ENCODE data around the gene PLA2G2F.

The PLA2G2F gene, protein sequence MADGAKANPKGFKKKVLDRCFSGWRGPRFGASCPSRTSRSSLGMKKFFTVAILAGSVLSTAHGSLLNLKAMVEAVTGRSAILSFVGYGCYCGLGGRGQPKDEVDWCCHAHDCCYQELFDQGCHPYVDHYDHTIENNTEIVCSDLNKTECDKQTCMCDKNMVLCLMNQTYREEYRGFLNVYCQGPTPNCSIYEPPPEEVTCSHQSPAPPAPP

DNA sequence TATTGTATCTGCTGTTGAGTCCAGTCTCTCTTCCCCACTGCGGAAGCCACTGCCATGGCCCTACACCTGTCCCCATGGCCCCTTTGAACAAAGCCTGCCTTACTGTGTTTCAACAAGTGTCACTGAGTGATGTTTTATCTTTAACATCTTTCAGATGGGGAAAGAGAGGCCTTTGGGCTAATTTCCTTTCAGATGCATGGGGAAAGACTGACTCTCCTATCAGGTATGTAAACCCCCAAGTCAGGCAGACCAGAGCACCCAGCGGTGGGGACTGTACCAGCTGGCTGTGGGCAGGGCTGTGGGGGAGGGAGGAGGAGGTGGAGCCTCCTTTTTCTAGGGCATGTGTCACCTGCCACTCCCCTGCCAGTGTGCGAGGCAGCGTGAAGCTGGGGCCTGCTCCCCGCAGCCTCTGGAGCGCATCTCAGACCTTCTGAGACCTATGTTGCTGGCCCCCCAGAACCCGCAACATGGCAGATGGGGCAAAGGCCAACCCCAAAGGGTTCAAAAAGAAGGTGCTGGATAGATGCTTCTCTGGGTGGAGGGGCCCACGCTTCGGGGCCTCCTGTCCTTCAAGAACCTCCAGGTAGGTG is at the start of gene PLA2G2F:
PLA2G2F (plus strand) TSS at position 363 of the 590 bp plus-strand sequence; CDS start at position 468, 105 bp downstream.
- no peak for DNase-seq (ENCODE audit: low read depth)

DNA sequence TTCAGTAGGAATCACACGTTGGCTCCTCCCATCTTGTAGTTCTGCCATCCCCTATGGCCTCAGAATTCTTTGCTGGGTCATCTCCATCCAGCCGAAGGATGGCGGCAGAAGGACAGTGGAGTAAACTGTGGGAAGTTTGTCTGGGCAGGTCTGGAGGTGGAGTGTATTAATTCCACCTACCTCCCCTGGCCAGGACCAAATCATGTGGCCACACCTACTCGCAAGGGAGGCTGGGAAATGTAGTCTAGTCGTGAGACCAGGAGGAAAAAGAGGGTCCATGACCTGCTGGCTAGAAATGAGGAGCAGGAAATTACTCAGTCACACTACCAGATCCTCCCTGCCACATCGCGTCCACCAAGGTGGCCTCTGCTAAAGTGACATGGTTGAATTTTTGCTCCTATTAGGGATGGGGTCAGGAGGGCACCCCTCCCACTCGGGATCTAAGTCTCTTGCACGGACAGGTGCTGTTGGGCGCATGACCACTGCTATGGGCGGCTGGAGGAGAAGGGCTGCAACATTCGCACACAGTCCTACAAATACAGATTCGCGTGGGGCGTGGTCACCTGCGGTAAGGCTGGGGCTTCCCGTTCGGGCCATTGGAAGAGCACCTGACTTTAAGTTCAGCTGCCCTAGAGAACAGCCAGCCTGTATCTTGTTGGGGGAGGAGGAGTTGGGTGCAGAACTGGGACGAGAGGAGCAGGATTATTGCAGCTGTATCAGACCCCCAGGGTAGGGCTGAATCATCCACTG is 49.6 kb upstream of the PLA2G2F start:
- no peak for DNase-seq (ENCODE audit: low read depth)

DNA sequence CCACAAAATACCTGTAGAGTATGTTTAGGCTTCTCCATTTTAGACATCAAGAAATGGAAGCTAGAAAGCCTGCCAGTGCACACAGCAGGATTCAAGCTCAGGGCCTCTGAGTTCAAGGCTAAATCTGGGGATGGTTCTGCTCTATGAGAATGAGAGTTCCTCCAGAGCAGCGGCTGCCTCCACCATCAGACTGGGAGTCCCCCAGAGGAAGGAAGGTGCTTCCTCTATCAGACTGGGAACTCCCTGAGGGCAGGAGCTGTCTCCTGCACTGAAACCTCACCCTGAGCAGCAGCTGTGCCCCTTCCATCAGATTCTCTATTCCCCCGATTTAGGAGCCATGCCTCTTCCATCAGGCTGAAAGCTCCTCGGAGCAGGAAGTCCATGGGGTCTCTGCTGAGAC is 49.0 kb upstream of the PLA2G2F start:
- no peak for DNase-seq (ENCODE audit: low read depth)

DNA sequence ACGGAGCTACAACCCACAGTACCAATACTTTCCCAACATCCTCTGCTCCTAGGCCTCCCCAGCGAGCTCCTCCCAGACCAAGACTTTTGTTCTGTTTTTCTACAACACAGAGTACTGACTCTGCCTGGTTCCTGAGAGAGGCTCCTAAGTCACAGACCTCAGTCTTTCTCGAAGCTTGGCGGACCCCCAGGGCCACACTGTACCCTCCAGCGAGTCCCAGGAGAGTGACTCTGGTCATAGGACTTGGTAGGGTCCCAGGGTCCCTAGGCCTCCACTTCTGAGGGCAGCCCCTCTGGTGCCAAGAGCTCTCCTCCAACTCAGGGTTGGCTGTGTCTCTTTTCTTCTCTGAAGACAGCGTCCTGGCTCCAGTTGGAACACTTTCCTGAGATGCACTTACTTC is 48.5 kb upstream of the PLA2G2F start:
- DNase-seq (ENCODE audit: low read depth): no peak

DNA sequence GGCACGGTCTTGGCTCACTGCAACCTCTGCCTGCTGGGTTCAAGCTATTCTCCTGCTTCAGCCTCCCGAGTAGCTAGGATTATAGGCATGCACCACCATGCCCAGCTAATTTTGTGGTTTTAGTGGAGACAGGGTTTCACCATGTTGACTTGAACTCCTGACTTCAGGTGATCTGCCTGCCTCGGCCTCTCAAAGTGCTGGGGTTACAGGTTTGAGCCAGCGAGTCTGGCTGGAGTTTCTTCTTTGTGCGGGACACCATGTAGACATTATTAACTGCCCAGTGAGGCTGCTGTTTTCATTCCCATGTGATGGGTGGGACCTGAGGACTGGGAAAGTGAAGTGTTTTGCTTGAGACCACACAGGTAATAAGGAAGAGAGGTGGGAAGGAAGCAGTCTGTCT is 45.8 kb upstream of the PLA2G2F start:
- no peak for DNase-seq (ENCODE audit: low read depth)

DNA sequence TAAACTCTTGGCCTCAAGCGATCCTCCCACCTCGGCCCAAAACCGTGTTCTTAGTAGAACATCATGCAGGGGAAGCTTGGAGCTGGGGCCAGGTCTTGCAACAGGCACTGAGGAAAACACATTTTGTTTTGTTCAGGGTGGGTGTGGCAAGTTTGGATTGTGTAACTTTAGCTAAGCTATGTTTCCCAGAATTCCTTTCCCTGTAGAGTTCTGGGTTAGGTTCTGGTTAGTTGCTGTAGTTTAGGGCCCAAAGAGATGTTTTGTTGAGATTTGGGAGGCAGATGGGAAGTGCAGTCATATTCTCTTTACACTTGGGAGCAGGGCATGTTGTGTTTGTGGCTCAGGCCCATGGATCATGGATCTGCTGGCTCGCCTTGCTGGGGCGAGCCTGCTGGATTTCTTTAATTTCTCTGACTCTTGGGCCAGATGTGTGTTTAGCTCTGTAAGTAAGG is 45.2 kb upstream of the PLA2G2F start:
- peak; percentile 4 for DNase-seq (ENCODE audit: low read depth)

DNA sequence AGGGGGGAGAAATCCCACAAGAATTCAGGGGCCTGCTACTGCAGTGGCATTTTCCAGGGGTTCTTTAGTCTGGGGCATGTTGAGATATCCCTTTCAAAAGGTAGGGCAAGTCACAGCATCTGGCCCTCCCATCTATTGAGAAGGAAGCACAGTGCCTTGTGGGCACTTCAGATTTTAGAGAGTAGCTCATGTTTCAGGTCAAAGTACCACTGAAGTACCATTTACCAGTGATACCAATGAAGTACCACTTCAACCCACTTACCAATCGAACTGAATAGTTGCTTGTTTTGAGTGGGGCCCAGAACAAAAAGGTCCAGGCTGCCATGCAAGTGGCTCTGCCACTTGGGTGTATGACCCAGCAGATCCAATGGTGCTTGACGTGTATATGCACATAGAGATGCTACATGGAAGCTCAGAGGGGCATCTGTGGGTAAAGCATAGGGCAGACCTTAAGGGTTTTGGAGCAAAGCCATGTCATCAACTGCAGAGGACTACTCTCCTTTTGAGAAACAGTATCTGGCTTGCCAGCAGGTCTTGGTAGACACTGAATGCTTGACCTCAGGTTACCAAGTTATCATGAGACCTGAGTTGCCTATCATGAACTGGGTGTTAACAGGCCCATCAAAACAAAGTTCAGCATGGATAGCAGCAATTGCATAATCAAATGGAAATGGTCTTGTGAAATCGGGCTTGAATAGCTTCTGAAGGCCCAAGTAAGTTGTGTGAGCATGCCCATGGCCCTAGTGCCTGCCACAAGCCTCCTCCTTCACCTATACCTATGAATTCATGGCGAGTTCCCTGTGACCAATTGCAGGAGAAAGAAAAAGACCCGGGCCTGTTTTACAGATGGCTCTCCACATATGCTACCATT is 43.3 kb upstream of the PLA2G2F start:
- no peak for DNase-seq (ENCODE audit: low read depth)

DNA sequence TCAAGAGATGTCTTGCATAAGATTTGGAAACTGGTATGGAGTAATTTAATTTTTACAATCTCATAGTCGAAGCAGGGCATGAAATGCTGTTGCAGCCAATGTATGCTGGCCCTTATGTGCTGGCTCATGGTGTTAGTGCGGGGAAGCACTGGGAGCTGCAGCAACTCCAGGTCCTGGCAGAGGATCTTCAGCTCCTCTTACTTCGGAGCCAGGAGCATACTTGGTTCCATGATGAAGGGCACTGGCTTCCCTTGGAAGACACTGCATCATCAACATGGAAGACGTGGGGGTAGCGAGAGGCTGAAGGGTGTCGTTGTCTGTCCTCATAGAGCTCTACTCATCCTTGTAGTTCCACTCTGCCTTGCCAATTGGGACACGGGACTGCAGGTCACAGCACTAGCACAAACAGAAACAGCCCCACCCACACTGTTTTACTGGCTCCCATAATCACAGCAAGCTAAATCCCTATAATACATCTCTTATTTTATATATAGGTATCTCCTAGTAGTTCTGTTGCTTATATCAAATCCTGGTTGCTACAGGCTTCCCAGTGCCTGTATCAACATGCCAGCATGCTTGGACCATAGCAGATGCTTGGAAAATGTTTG is 42.2 kb upstream of the PLA2G2F start:
- DNase-seq (ENCODE audit: low read depth): no peak

DNA sequence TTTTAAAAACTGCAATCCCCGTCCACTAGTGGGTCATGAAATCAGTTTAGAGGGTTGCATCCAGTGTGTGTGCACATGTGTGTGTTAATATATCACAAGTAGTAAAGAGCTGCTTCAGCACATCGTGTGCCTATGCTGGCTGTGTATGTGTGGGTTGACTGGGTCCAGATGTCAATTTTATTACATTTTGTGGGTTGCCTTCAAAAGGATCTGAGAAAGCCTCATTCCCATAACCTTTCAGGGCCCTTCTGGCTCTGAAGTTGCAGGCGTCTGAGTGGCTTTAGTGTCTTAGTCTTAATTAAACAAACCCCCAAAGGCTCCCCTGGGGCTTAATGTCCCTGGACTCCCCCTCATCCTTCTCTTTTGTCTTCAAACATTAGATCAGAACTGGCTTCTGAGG is 39.6 kb upstream of the PLA2G2F start:
- DNase-seq (ENCODE audit: low read depth): no peak

DNA sequence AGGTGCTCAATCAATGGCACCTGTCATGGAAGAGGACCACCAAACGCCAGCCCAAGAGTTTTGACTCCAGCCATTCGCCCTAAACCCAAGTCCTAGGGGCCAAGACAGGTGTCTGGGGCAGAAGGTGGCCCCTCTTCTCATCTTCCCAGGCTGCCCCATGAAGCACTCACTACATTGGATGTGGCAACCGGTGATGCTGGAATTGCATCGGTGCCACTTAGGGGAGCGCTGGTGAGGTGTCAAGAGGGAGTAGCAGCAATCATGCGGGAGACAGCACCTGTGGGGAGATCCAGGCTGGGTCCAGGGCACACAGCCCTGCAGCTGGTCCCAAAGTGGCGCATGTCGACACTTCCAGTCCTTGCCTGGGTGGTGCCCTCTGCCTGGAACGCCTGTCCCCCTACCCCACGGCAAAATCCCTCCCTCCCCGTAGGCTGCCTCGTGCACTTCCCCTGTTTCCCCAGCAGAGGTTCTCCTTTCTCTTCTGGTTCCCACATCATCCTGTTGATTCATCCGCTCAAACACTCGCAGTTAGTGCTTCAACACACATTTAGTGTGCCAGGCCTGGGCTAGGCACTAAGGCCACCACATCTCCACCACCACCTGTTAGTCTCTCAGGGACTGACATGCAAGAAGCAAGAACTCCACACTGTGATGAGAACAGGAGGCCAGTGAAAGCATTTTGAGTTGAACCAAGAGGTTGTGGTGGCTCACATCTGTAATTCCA is 38.3 kb upstream of the PLA2G2F start:
- peak; percentile 8 for DNase-seq (ENCODE audit: low read depth)

DNA sequence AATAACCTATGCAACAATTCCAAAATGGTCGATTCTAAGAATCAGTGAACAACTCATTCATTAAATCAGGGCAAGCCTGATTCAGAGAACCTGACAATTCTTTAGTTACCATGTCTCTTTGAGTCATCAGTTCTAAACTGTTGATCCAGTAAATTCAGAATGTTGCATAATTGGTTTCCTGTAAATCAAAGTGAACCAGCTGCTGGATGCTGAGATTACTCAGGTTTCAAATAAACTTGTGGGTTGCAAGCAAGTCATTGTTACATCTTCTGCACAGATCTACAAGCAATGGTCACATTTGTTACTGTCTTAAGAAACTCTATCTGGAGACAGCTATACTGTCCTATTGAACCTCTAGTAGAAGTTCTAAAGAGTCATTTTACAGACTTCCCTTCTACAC is 36.2 kb upstream of the PLA2G2F start:
- DNase-seq (ENCODE audit: low read depth): no peak

DNA sequence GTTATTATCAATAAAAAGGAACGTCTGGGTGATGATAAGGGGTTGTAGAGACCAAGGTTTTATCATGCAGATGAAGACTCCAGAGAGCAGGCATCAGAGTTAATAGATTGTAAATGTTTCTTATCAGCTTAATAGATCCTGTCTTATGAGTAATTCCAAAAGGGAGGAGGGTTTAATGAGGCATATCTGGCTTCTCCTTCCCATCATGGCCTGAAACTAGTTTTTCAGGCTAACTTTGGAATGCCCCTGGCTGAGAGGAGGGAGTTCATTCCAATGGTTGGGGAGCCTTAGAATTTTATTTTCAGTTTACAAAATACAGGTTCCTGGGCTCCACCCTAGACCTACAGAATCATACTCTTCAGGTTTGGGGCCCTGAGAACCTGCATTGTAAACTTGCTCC is 33.3 kb upstream of the PLA2G2F start:
- no peak for DNase-seq (ENCODE audit: low read depth)

DNA sequence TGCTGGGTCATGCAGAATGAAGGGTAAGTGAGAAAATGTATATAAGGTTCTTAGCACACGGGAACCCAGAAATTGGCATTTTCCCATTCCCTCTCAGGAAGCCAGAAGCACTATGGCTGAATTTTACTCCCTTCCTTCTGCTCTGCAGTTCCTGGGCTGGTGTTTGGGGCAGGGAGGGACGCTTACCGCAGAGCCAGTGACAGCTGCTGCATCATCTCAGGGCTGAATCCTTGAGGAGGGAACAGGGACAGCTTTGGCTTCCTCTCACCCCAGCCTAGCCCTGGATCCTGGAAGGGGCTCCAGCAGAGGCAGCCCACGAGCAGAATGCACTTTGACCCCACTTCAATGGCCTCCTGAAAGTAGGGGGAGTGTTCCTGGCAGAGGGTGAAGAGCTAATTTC is 31.8 kb upstream of the PLA2G2F start:
- DNase-seq (ENCODE audit: low read depth): no peak

DNA sequence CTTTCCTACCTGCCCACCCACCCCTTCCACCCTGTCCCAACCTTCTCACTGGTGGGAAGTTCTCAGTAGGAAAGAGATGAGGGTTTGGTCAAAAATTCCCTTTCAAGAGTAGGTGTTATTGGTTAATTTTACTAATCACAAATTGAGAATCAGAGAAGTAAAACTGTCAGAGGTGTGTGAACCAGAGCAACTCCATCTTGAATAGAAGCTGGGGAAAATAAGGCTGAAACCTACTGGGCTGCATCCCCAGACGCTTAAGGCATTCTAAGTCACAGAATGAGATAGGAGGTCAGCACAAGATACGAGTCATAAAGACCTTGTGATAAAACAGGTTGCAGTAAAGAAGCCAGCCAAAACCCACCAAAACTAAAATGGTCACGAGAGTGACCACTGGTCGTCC is 31.3 kb upstream of the PLA2G2F start:
- DNase-seq (ENCODE audit: low read depth): no peak

DNA sequence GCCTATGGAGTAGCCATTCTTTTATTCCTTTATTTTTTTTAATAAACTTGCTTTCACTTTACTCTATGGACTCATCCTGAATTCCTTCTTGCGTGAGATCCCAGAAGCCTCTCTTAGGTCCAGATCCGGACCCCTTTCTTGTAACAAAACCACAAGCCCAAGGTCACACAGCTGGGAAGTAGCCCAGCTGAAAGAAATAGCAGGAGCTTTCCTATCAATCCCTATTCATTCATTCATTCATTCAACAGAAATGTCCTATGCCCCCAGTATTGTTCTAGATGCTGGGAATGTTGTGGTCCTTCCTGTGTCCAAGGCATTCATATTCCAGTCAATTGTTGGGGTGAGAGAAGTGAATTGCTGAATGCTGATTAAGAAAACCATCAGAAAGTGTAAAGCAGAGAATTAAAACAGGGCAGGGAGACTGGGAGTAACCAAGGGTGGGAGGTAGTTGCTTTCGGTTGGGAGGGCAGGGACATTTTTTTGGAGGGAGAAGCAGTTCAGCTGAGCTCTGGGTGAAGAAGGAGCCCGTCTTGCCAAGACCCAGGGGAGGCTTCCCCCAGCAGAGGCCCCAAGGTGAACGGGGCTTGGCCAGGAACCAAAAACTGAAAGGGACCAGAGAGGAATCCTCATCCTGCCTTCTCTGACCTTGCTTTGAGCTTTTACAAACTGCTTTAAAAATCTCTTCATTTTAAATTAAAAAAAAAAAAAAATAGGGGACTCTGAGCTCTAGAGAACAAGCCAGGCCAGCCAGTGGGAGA is 30.6 kb upstream of the PLA2G2F start:
- no peak for DNase-seq (ENCODE audit: low read depth)

DNA sequence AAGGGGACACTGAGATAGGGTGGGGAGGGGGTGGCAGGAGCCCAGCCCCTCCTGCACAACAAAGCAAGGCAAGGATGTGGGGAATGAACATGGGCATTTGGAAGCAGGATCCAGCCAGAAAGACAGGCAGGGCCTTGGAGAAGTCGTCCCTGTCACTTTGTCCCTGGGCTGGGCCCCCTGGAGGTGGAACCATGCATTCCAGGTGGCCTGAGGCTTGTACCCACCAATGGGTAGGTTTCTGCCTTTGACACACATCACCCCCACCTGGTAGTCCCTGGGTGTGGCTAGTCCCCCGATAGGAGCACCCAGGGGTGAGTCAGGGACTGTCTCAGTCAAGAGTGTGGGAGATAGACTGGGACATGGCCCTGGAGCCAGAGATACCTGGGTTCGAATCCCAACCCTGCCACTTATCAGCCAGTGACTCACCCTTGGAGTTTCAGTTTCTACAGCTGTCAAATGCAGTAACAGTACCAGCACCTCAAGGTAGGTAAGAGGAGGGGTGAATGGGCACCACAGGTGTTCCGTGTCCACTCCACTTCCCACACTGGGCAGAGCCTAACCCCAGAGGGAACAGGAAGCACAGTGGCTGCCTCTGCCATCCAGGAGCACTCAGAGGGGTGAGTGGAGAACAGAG is 29.8 kb upstream of the PLA2G2F start:
- DNase-seq (ENCODE audit: low read depth): no peak

DNA sequence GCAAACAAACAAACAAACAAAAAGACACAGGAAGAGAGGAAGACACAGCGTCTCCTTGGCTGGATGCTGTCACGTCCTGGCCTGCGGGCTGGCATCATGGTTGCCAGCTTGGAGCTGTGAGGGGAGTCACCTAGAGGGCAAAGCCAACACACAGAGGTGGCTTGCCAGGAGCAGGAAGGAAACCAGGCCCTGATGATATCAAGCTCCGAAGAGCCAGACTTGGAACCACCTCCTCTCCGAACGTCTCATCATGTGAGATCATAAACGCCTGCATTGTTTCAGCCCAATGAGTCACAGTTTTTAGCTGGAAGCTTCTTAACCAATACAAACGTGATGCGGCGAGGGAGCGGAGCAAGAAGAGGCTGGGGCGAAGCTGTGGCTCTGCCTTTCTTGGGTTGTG is 28.4 kb upstream of the PLA2G2F start:
- no peak for DNase-seq (ENCODE audit: low read depth)

DNA sequence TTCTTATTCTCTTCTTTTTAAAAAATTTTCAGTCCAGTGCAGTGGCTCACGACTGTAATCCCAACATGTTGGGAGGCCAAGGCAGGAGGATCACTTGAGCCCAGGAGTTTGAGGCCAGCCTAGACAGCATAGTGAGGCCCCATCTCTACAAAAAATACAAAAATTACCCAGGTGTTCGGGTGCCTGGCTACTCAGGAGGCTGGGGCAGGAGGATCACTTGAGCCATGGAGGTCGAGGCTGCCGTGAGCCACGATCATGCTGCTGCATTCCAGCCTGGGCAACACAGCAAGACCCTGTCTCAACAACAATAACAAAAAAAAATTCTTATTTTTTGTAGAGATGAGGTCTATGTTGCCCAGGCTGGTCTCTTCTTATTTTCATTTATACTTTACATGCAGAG is 27.7 kb upstream of the PLA2G2F start:
- no peak for DNase-seq (ENCODE audit: low read depth)

DNA sequence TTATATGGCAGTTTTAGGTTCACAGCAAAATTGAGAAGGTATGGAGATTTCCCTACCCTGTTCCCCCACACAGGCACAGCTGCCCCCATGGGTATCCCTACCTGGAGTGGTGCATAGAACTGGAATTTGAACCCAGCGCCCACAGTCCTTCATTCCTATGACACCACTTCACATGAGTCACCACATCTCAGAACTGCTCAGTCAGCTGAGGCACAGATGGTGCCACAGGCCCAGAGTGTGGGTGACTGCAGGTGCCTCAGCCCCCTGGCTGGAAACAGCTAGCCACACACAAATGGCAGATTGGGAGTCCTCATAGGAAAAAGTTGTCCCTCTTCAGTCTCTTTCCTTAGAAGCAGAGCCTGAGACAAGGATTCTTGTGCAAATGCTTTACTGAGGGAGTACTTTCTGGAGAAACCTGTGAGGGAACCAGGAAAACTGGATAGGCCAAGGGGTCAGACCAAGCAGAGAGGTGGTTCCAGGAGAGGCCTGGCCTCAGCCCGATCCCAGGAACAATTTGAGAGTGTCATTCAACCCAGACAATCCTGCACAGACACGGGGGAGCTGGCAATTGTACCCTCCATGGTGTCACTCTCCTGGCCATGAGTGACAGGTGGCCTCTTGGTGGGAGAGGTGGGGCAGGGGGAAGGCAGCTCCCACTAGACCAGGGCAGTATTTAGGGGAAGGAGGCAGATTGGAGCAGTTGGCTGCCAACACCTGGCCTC is 26.7 kb upstream of the PLA2G2F start:
- DNase-seq (ENCODE audit: low read depth): no peak

Measured in fibroblast of the conjunctiva (primary cell).